ENCODE measurements around the gene LENG8.
A peak's percentile ranks its signal among the peaks of the same experiment; 100 is the strongest.

Gene LENG8

DNA sequence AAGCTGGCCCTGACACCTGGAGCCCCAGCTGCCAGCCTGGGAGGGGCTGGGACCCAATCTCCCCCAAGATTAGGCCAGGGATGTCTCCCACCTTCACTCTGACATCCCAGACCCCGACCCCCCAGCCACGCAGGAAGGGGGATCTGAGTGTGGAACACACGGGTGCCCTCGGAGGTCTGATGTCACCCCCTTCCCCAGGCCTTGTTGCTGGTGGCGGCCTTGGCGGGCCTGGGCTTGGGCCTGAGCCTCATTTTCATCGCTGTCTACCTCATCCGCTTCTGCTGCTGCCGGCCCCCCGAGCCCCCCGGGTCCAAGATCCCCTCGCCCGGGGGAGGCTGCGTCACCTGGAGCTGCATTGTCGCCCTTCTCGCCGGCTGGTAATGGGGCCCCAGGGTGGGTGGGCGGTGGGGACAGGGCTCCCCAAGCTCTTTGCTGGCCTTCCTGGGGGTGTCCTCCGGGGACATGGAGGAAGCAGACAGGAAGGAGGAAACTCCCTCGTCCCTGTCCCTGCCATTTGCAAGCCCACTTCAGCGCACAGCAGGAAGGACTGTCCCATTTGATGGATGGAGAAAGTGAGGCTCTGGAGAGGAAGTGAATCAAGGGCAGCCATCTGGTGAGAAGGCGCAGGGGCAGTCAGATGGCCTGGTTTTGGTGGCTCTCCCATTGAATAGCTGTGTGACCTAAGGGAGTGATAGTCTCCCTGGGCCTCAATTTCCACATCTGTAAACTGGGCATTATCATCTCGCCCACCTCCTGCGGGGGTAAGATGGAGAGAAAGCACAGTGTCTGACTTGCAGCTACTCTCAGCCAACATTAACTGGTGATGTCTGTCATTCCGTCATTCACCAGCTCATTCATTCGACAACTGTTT is 29.8 kb upstream of the LENG8 start:
- Mint-ChIP-seq H3K4me1 (peaks cover 15% of the 10 kb centered on the region), H3K27me3 (peaks cover 30% of the 10 kb centered on the region), H3K9me3 (peaks cover 2% of the 10 kb centered on the region), H3K4me3 (no peak overlapping the region), H3K27ac (no peak overlapping the region), H3K36me3 (no peaks in the 10 kb centered on the region)

DNA sequence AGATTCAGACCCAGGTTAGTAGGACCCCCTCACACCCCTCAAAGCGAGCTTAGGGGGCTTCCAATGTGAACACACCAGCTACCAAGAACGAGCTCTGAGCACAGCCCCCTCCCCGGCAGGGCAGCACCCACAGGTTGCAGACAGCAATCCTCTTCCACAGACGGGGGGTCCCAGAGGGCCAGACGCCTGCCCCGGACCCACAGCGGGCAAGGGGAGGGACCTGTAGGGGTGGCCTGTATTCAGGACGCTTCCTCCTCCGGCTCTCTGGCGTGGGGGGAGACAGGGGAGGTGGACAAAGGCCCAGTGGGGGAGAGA is 29.0 kb upstream of the LENG8 start:
- peaks cover 25% of the 10 kb centered on the region for H3K27me3 Mint-ChIP-seq
- no peaks in the 10 kb centered on the region for H3K9me3 Mint-ChIP-seq
- H3K4me3 Mint-ChIP-seq = no peak overlapping the region
- no peaks in the 10 kb centered on the region for H3K36me3 Mint-ChIP-seq
- peaks cover 15% of the 10 kb centered on the region for H3K4me1 Mint-ChIP-seq
- H3K27ac Mint-ChIP-seq = no peak overlapping the region

DNA sequence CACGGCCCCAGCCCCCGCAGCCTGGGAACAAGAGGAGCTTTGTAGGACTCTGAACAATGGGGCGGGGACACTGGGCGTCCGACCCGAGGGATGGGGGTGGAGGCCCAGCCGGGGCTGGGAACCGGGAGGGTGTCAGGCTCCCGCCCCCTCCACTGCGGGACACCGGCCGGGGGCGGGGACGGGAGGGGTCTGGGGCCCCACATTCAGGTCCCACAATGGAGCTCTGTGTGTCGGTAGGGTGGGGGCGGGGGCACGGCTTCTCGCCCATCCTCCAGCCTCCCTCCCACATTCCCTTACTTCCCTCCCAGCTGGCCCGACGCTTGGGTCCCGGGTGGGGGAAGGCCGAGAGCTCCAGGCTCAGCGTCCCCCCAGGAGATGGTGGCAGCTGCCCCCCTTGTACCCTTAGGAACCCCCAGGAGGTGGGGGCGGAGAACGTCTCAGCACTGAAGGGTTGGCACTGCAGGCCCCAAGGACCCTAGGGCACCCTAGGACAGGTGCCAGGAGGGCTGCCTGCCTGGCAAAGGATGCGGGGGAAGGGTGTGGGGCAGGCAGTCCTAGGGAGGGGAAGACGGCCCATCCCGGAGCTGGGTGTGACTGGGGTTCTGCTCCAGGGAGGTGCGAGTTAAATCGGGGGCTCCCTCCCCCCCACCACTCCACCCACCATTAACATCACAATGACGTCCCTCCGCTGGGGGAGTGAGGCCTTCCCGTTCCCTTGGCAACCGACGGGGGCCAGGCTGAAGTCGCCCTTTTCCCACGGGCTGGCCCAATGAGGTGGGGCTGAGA is 28.4 kb upstream of the LENG8 start:
- Mint-ChIP-seq H3K4me1 (peaks cover 15% of the 10 kb centered on the region), H3K36me3 (no peaks in the 10 kb centered on the region), H3K27ac (no peak overlapping the region), H3K27me3 (peaks cover 25% of the 10 kb centered on the region), H3K4me3 (no peak overlapping the region), H3K9me3 (no peaks in the 10 kb centered on the region)

DNA sequence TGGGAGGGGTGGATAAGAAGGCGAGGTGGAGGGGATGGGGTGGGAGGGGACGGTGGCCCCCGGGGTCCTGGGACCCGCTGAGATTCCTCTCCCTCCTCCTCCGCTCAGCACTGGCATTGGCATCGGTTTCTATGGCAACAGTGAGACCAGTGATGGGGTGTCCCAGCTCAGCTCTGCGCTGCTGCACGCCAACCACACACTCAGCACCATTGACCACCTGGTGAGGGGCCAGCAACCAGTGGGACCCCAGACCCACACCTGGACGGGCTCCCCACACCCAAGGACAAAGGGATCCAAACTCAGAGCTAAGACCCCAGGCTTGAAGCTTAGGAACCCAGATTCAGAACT is 27.9 kb upstream of the LENG8 start:
- no peak overlapping the region for H3K4me3 Mint-ChIP-seq
- H3K27ac Mint-ChIP-seq = no peak overlapping the region
- no peaks in the 10 kb centered on the region for H3K9me3 Mint-ChIP-seq
- peaks cover 15% of the 10 kb centered on the region for H3K4me1 Mint-ChIP-seq
- H3K36me3 Mint-ChIP-seq = no peaks in the 10 kb centered on the region
- peaks cover 26% of the 10 kb centered on the region for H3K27me3 Mint-ChIP-seq

DNA sequence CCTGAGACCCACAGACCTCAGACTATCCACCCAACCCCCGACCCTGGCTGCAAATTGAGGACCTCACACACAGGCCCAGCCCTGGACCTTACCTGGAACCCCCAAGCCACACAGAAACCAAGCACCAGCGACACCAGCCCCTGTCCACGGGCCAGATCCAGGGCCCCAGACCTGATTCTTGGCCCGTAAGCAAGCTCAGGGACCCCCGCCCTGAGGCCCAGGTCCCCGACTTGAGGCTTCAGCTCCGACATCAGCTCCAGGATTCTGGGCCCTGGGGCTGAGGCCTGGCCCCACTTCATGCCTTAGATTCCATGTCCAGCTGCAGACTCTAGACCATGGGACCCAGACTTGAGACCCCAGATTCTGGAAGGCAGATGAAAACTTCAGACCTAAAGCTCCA is 27.5 kb upstream of the LENG8 start:
- no peaks in the 10 kb centered on the region for H3K9me3 Mint-ChIP-seq
- H3K4me3 Mint-ChIP-seq = no peak overlapping the region
- peaks cover 27% of the 10 kb centered on the region for H3K27me3 Mint-ChIP-seq
- no peaks in the 10 kb centered on the region for H3K36me3 Mint-ChIP-seq
- no peak overlapping the region for H3K27ac Mint-ChIP-seq
- H3K4me1 Mint-ChIP-seq = peaks cover 15% of the 10 kb centered on the region

DNA sequence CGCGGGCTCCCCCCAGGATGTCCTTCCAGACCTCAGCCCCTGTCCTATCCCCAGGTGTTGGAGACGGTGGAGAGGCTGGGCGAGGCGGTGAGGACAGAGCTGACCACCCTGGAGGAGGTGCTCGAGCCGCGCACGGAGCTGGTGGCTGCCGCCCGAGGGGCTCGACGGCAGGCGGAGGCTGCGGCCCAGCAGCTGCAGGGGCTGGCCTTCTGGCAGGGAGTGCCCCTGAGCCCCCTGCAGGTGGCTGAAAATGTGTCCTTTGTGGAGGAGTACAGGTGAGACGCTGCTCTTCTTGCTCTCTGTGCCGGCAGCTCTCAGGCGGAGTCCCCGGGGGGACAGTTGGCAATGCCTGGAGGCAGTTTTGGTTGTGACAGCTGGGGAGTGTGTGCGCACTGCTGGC is 26.9 kb upstream of the LENG8 start:
- no peak overlapping the region for H3K27ac Mint-ChIP-seq
- peaks cover 29% of the 10 kb centered on the region for H3K27me3 Mint-ChIP-seq
- no peaks in the 10 kb centered on the region for H3K36me3 Mint-ChIP-seq
- H3K4me1 Mint-ChIP-seq = peaks cover 13% of the 10 kb centered on the region
- no peaks in the 10 kb centered on the region for H3K9me3 Mint-ChIP-seq
- H3K4me3 Mint-ChIP-seq = no peak overlapping the region

DNA sequence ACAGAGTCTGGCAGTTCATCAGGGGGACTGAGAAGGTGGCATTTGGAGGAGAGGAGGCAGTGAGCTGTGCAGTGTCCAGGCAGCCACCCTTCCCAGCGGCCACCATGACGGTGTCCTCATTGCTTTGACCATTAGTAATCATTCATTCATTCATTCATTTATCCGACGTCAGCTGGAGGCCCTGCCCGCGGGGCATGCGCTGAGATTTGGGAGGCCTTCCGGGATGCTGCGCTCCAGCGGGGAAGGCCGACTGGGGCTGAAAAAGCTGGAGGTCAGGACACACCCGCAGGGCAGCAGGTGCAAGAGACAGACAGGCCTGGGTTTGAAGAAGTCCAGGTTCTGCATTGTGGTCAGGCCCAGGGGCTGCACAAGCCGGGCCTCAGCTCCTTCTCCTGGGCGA is 24.8 kb upstream of the LENG8 start:
- Mint-ChIP-seq H3K9me3 (no peaks in the 10 kb centered on the region), H3K4me3 (no peak overlapping the region), H3K27me3 (peaks cover 23% of the 10 kb centered on the region)

DNA sequence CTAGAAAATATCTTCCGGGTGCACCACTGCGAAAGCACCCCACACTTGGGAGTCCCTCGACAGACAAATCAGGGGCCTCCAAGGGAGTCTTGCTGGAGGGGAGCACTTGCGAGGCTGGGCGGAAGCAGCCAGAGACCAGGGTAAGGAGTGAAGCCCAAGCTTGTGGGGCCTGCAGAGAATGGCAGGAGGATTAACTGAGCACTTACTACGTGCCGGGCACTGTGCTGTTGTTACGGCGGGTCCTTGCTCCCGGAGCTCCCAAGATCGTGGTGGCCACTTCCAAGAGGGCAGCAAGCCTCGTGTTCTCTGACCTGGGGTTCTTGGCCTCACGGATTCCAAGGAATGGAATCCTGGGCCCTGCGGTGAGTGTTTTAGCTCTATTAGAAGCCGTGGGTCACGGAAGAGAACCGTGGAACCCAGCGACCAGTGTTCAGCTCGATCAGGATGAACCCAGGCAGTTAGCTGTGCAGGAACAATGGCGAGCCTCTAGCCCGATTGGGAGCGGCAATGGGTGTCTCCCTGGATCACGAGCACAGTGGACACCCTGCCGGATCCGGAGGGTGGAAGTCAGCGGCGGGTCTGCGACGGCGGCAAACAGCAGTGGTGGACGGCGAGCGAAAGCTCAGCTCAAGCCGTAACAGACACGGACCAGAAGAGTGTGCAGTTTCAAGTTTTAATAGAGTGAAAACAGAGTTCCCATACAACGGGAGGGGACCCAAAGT is 24.2 kb upstream of the LENG8 start:
- peaks cover 19% of the 10 kb centered on the region for H3K27me3 Mint-ChIP-seq
- H3K4me1 Mint-ChIP-seq = no peaks in the 10 kb centered on the region
- H3K4me3 Mint-ChIP-seq = no peak overlapping the region

More for the DNA sequence above, 24.8 kb upstream of the LENG8 start:
- H3K27ac Mint-ChIP-seq = peak overlapping the region; percentile 41
- H3K4me1 Mint-ChIP-seq = no peaks in the 10 kb centered on the region
- H3K36me3 Mint-ChIP-seq = no peaks in the 10 kb centered on the region

DNA sequence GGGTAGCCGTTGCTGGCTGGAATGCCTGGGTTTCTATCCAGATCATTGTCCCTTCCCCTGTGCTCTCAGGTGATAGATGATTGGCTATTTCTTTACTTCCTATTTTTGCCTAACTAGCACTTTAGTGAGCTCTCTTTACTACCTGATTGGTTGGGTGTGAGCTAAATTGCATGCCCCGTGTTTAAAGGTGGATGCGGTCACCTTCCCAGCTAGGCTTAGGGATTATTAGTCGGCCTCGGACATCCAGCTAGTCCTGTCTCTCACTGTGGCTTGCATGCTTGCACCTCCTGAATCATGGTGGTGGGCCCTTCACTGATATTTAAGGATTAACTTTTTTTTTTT is 23.6 kb upstream of the LENG8 start:
- no peaks in the 10 kb centered on the region for H3K9me3 Mint-ChIP-seq
- peaks cover 19% of the 10 kb centered on the region for H3K27me3 Mint-ChIP-seq
- H3K4me1 Mint-ChIP-seq = no peaks in the 10 kb centered on the region
- H3K36me3 Mint-ChIP-seq = no peaks in the 10 kb centered on the region
- no peak overlapping the region for H3K27ac Mint-ChIP-seq
- H3K4me3 Mint-ChIP-seq = no peak overlapping the region

More for the DNA sequence above, 24.2 kb upstream of the LENG8 start:
- Mint-ChIP-seq H3K36me3 (no peaks in the 10 kb centered on the region), H3K9me3 (no peaks in the 10 kb centered on the region), H3K27ac (no peak overlapping the region)

DNA sequence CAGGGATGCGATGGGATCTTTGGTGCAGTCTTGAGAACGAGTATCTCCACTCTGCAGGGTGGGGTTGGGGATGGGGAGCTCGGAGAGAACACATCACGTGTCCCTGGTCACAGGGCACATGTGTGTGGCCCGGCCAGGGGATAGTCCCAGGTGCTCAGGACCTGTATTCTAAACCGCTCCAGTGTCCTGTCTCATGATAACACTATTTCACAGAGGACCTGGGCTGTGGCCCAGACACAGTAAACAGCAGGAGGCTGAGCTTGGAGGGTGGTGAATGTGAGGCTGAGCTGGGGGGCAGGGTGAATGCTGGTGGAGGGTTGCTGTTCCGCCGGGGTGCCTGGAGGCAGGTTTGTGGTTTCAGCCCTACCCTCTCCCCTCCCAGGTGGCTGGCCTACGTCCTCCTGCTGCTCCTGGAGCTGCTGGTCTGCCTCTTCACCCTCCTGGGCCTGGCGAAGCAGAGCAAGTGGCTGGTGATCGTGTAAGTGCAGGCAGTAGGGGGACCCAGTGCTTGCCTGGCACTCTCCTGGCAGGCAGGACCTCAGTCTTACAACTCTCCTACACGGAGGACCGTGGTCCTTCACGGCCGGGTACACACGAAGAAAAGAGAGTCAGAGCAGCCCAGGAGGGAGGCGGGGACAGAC is 22.6 kb upstream of the LENG8 start:
- peaks cover 19% of the 10 kb centered on the region for H3K27me3 Mint-ChIP-seq
- no peak overlapping the region for H3K4me3 Mint-ChIP-seq
- H3K27ac Mint-ChIP-seq = no peak overlapping the region
- H3K36me3 Mint-ChIP-seq = no peaks in the 10 kb centered on the region
- H3K9me3 Mint-ChIP-seq = no peaks in the 10 kb centered on the region
- peaks cover 5% of the 10 kb centered on the region for H3K4me1 Mint-ChIP-seq

DNA sequence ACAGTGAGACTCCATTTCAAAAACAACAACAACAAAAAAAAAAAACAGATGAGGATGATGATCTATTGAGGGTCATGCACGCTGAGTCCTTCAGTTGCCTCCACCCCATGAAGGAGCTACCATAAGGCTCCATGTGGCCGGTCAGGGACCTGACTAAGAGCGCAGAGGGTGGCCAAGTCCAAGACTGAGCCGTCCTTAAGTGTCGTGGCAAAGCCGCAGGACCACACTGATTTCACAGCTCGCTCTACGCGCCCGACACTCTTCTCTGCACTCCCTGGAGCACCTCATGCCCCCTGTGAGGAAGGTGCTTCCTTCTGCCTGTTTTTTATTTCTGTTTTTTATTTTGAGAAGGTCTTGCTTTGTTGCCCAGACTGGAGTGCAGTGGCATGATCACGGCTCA is 21.4 kb upstream of the LENG8 start:
- no peaks in the 10 kb centered on the region for H3K9me3 Mint-ChIP-seq
- no peaks in the 10 kb centered on the region for H3K36me3 Mint-ChIP-seq
- peaks cover 19% of the 10 kb centered on the region for H3K27me3 Mint-ChIP-seq
- no peak overlapping the region for H3K4me3 Mint-ChIP-seq
- no peak overlapping the region for H3K27ac Mint-ChIP-seq
- peaks cover 6% of the 10 kb centered on the region for H3K4me1 Mint-ChIP-seq

DNA sequence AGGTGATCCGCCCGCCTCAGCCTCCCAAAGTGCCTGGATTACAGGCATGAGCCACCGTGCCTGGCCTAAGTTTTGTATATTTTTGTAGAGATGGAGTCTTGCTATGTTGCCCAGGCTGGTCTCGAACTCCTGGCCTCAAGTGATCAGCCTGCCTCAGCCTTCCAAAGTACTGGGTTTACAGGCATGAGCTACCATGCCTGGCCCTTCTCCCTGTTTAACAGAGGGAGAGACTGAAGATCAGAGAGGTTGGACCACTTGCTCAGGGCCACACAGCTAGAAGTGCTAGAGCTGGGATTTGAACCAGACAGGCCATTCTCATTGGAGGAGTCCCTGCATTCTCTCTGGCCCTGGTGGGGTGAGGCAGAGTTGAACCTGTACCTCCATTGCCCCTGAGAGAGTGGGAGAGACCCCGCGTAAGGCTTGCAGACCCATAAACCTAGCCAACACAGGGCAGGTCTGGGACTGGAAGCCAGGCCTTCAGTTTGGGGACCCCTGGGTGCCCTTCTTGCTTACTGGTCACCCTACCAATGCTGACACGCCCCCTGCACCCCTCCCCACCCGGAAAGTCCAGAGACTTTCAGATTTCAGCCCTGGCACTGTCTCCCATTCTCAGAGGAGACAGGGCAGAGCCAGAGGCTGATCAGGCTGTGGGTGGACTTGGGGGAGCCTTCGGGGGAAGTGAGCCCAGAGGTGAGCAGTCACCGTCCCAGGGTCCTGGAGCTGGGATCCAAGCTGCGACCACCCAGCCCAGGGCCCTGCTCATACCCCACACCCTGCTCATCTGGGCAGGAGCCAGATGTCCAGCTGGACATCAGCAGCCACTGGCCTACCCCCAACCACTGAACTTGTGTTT is 20.4 kb upstream of the LENG8 start:
- no peaks in the 10 kb centered on the region for H3K36me3 Mint-ChIP-seq
- H3K27ac Mint-ChIP-seq = no peak overlapping the region
- H3K9me3 Mint-ChIP-seq = no peaks in the 10 kb centered on the region
- no peak overlapping the region for H3K4me3 Mint-ChIP-seq
- H3K27me3 Mint-ChIP-seq = peaks cover 15% of the 10 kb centered on the region
- H3K4me1 Mint-ChIP-seq = peaks cover 6% of the 10 kb centered on the region

DNA sequence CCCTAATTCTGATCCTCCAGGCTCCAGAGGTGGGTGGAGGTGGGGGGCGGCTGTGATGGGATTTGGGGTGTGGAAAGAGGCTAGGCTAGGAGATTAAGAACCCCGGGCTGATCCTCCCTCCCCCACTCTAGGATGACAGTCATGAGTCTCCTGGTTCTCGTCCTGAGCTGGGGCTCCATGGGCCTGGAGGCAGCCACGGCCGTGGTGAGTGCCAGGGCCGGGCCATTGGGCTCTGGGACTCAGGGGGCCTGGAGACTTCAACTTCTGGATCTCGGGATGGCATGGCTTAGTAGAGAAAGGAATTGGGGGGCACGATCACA is 19.9 kb upstream of the LENG8 start:
- Mint-ChIP-seq H3K36me3 (no peaks in the 10 kb centered on the region), H3K4me3 (no peak overlapping the region), H3K27me3 (peaks cover 13% of the 10 kb centered on the region), H3K9me3 (no peaks in the 10 kb centered on the region), H3K27ac (no peak overlapping the region), H3K4me1 (peaks cover 10% of the 10 kb centered on the region)

DNA sequence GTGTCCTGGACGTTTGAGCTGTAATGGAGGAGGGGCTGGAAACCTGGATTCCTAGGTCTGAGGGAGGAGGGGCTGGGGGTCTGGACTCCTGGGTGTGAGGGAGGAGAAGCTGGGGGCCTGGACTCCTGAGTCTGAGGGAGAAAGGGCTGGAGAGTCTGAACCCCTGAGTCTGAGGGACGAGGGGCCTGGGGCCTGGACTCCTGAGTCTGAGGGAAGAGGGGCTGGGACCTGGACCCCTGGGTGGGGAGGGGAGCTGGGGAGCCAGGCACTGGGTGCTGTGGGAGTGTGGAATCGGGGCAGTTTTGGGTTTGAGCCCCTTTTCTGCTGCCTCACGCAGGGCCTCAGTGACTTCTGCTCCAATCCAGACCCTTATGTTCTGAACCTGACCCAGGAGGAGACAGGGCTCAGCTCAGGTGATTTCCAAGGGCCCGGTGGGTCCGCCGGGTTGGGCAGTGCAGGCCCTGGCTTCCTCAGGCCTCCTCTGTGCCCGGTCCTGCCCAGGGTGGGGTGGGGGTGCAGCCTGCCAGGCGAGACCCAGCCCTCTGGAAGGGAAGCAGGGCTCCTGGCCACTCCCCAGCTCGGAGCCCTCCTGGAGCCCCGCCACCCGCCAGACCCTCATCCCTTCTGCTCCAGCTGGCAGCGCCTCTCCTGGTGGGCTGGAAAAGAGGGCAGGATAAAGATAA is 19.3 kb upstream of the LENG8 start:
- peaks cover 15% of the 10 kb centered on the region for H3K4me1 Mint-ChIP-seq
- no peaks in the 10 kb centered on the region for H3K9me3 Mint-ChIP-seq
- no peaks in the 10 kb centered on the region for H3K36me3 Mint-ChIP-seq
- H3K27ac Mint-ChIP-seq = no peak overlapping the region
- no peak overlapping the region for H3K4me3 Mint-ChIP-seq
- peaks cover 13% of the 10 kb centered on the region for H3K27me3 Mint-ChIP-seq

Measured in activated naive CD4-positive, alpha-beta T cell treated with anti-CD3 and anti-CD28 coated beads, Interleukin-2, amount 50 U/mL, for 24 hours (primary cell).